Heart left ventricle (tissue), 16 donors: ENCODE data around the gene TBC1D20. TPM values are rescaled to one million over a fixed set of nuclear protein-coding genes. Genes with fewer than 3 reads are reported as not detected.

Experiments used
- ATAC-seq, 4 donors: fragments of 200-7000 bp; cut with Tn5 transposase; one replicate each; pipeline ENCODE4 v1.9.1; 2020 to 2022; ENCODE audit warnings: moderate library complexity in 4 of 4, mild to moderate bottlenecking in 3 of 4, moderate number of reproducible peaks in 1 of 4
- DNase-seq, 5 donors: peaks; one replicate each; pipeline ENCODE4 v3.0.0-alpha.2; 2020
- H3K27ac ChIP-seq, 12 donors: fragments of 200-600 bp; sonication (generic) in 4 of 12; one replicate each; pipeline versions ENCODE4 v1.5.0 to v1.8.0; 2016 to 2022; ENCODE audit warnings: mild to moderate bottlenecking in 2 of 12
- H3K27me3 ChIP-seq, 9 donors: fragments of 200-600 bp; sonication (generic) in 2 of 9; one replicate each; pipeline versions ENCODE4 v1.5.1 to v1.8.0; 2016 to 2022; ENCODE audit warnings: mild to moderate bottlenecking in 3 of 9
- H3K36me3 ChIP-seq, 9 donors: fragments of 200-600 bp; sonication (generic) in 2 of 9; one replicate each; pipeline versions ENCODE4 v1.5.0 to v1.8.0; 2018 to 2022; ENCODE audit warnings: mild to moderate bottlenecking in 2 of 9
- H3K4me1 ChIP-seq, 12 donors: fragments of 200-600 bp; sonication (generic) in 4 of 12; one replicate each; pipeline versions ENCODE4 v1.5.0 to v1.8.0; 2016 to 2022; ENCODE audit warnings: mild to moderate bottlenecking in 3 of 12
- H3K4me3 ChIP-seq, 12 donors: fragments of 200-600 bp; sonication (generic) in 4 of 12; one replicate each; pipeline versions ENCODE4 v1.5.0 to v1.8.0; 2017 to 2022; ENCODE audit warnings: mild to moderate bottlenecking in 9 of 12, moderate library complexity in 4 of 12
- H3K9me3 ChIP-seq, 12 donors: fragments of 200-600 bp; sonication (generic) in 4 of 12; one replicate each; pipeline versions ENCODE4 v1.5.0 to v1.8.0; 2016 to 2022; ENCODE audit warnings: mild to moderate bottlenecking in 1 of 12
- CTCF ChIP-seq, 12 donors: fragments of 200-600 bp; sonication (generic) in 4 of 12; IDR thresholded peaks; one replicate each; pipeline versions ENCODE4 v1.5.0 to v1.8.0; 2018 to 2022; ENCODE audit warnings: antibody characterized with exemption in 12 of 12, mild to moderate bottlenecking in 5 of 12
- POLR2A ChIP-seq, 2 donors: fragments of 450-650 bp; IDR thresholded peaks; one replicate each; pipeline ENCODE4 v1.6.1; 2017; ENCODE audit warnings: antibody characterized with exemption in 2 of 2, mild to moderate bottlenecking in 2 of 2, moderate library complexity in 2 of 2
- WGBS, 4 donors: extraction: QIAGEN DNeasy Blood & Tissue Kit in 2 of 4; methylation state at CpG; one replicate each; pipeline versions ENCODE4 v1.1.5 to v1.1.7; 2013 to 2018; 5-methylcytosine and 5-hydroxymethylcytosine counted together
- intact Hi-C, 10 donors: fragments of 100-400 bp; cut with DNase I; formaldehyde crosslinking; loops; one replicate each; pipeline versions ENCODE4 v1.11.1 to v1.14.2; 2022
- polyA plus RNA-seq, 2 donors: library from polyadenylated mRNA; stranded (reverse); fragments of 200-250 nt; gene quantifications; one replicate each; pipeline ENCODE4 v1.2.3, GENCODE V29; 2013
- total RNA-seq, 9 donors: library from RNA; depleted of rRNA in 2 of 9; stranded (reverse); fragments of >200 nt in 2 of 9; fragmentation: NEBNext Ultra II Directional in 3 of 9; extraction: Animal tissue kit (Norgen Biotek cat#: 25700) in 3 of 9; gene quantifications; one replicate each; pipeline versions ENCODE4 v1.1.0 to v1.2.4, GENCODE V29; 2016 to 2023
- donor health status: ischemic (EF 13 %, LVEDD 7.1; RV severe dilation, severe dysfunction).
- donor health status: healthy with polysubstance abuse.
- donor health status: DM: no; HTN: yes; CAD: no.
- donor health status: DM: no; HTN: no; CAD: no.
- donor health status: ischemic (EF 25% LVEDD 6.9; RV normal size, moderate dysfunction).
- donor health status: ischemic (EF 25% LVEDD 5.7; RV mildly dilated, moderate dysfunction).
- donor health status: healthy.
- donor health status: DM: yes; HTN: yes; CAD: no.
- donor health status: ischemic (EF 35%, LVEDD 5.7; RV mildly dilated, moderate dysfunction).
- donor health status: nonischemic (EF 11% LVEDD 7.7; RV severe dilation, severe dysfunction).
- donor health status: DM: yes; HTN: yes; CAD: no.
- donor health status: PGD.
- donor health status: ischemic (EF 29% LVEDD 5.4; RV normal size, mild dysfunction).
- donor health status: nonischemic (EF 23%, LVEDD 6.1; RV moderate dilation, normal function).

TBC1D20 gene
- total and polyA plus RNA-seq, 11 donors: 9.3 to 38.9 (median 25.8) TPM

GRCh38 chr20:427401-427800 is 34.9 kb downstream of the TBC1D20 start:
- intact Hi-C loops: loop anchor here in 1 of 10 donors (10.0 kb wide), 1 partner anchor 73 kb away; no protein-coding TSS in a partner anchor
- H3K9me3 ChIP-seq: no peaks in the 10 kb centered on the region
- no peak for ATAC-seq

GRCh38 chr20:426566-426965 is 35.8 kb downstream of the TBC1D20 start:
- DNase-seq (no peak), ATAC-seq (no peak)
- TF ChIP-seq POLR2A (IDR thresholded peaks at IDR 0.05) (no peak), CTCF (IDR thresholded peaks at IDR 0.05) (no peak)
- Histone ChIP-seq H3K27me3 (no peaks in the 10 kb centered on the region), H3K27ac (no peak overlapping the region), H3K4me1 (peaks cover 0 to 3% (median 0%) of the 10 kb centered on the region in 12 donors), H3K9me3 (no peaks in the 10 kb centered on the region), H3K36me3 (peaks cover 0 to 100% (median 82%) of the 10 kb centered on the region in 9 donors), H3K4me3 (no peak overlapping the region)
- intact Hi-C loops: loop anchor here in 1 of 10 donors (10.0 kb wide), 1 partner anchor 72 kb away; no protein-coding TSS in a partner anchor
- WGBS, 4 donors: 92 to 98% (median 96%) methylated on average over 2 of the region's 2 CpGs

More at GRCh38 chr20:427401-427800, 34.9 kb downstream of the TBC1D20 start:
- no peak overlapping the region for H3K4me3 ChIP-seq
- DNase-seq: no peak
- 76 to 100% (median 93%) methylated on average over 1 to 4 of the region's 4 CpGs for WGBS, 4 donors
- peaks cover 0 to 99% (median 81%) of the 10 kb centered on the region in 9 donors for H3K36me3 ChIP-seq
- TF ChIP-seq POLR2A (IDR thresholded peaks at IDR 0.05) (no peak), CTCF (IDR thresholded peaks at IDR 0.05) (no peak)
- H3K27me3 ChIP-seq: no peaks in the 10 kb centered on the region
- H3K4me1 ChIP-seq: peaks cover 0 to 9% (median 0%) of the 10 kb centered on the region in 12 donors
- H3K27ac ChIP-seq: no peak overlapping the region

- no peak for ATAC-seq
- Histone ChIP-seq H3K36me3 (peaks cover 0 to 95% (median 76%) of the 10 kb centered on the region in 9 donors), H3K27ac (no peak overlapping the region), H3K4me3 (no peak overlapping the region), H3K4me1 (peaks cover 0 to 5% (median 0%) of the 10 kb centered on the region in 12 donors), H3K27me3 (no peaks in the 10 kb centered on the region), H3K9me3 (no peaks in the 10 kb centered on the region)
- intact Hi-C loops: loop anchor here in 1 of 10 donors (10.0 kb wide), 1 partner anchor 67 kb away; no protein-coding TSS in a partner anchor
- no peak for DNase-seq
- 96 to 98% (median 96%) methylated on average over 8 of the region's 8 CpGs for WGBS, 4 donors
- TF ChIP-seq POLR2A (IDR thresholded peaks at IDR 0.05) (no peak), CTCF (IDR thresholded peaks at IDR 0.05) (no peak)
These were observed 40.6 kb downstream of the TBC1D20 start for GRCh38 chr20:421685-422250.

GRCh38 chr20:420721-421574 is 41.4 kb downstream of the TBC1D20 start:
- TF ChIP-seq CTCF (IDR thresholded peaks at IDR 0.05) (no peak), POLR2A (IDR thresholded peaks at IDR 0.05) (no peak)
- Histone ChIP-seq H3K27ac (no peak overlapping the region), H3K4me3 (no peak overlapping the region), H3K9me3 (no peaks in the 10 kb centered on the region), H3K27me3 (no peaks in the 10 kb centered on the region), H3K4me1 (peaks cover 0 to 5% (median 0%) of the 10 kb centered on the region in 12 donors), H3K36me3 (peaks cover 0 to 95% (median 83%) of the 10 kb centered on the region in 9 donors)
- DNase-seq (peak in 2 of 5 donors; percentile 39 to 67), ATAC-seq (peak in 2 of 4 donors; percentile 23 to 26)
- 91 to 93% (median 91%) methylated on average over 35 to 49 of the region's 49 CpGs for WGBS, 4 donors
- intact Hi-C loops: loop anchor here in 1 of 10 donors (10.0 kb wide), 1 partner anchor 66 kb away; no protein-coding TSS in a partner anchor
